ENCODE results near the gene OR5H2. TPM values are rescaled to one million over a fixed set of nuclear protein-coding genes. Genes with fewer than 3 reads are reported as not detected.

The OR5H2 gene
- polyA plus RNA-seq, 1 donor (not counting 4 experiments of a cell fraction or from before 2014, with no cell fraction given) = not detected

DNA sequence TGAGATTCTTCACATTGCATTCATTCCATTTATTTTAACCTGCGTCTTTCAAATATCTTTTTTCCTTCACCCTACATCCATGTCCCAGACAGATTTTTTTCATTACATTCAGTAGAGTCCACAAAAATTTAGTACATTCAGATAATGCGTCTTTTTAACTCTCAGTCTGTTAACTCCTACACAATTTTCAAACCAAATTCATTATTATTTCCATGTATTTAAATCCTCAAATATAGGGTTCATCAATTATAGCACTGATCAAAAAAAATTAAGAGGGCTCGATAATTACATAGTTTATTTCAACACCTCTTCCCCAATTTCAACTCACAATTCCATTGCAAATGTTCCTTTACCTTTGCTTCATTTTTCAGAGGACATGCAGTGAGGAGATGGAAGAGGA lies 18.4 kb upstream of the OR5H2 start, which contains the start of gene OR5H6:
Gene OR5H6 (plus strand): TSS at position 301 of the 400 bp plus-strand sequence. CDS start 89 bp downstream, at position 390.
- FAIRE-seq (no peak), DNase-seq (ENCODE audit: low read depth, low spot score) (no peak)
- Histone ChIP-seq H3K4me2 (ENCODE audit: control insufficient read depth, extremely low read depth, insufficient read depth, low read depth, low read length) (no peak within 1 kb of the TSS), H3K27ac (ENCODE audit: control insufficient read depth, insufficient read depth, low read length) (no peak within 1 kb of the TSS), H3K9me3 (ENCODE audit: control insufficient read depth, low read depth, low read length) (no peaks in the 10 kb centered on the region), H3K9ac (ENCODE audit: control insufficient read depth, extremely low read depth, insufficient read depth, low read length) (no peak within 1 kb of the TSS), H3K36me3 (ENCODE audit: control insufficient read depth in 2 of 2, extremely low read depth in 1 of 2, insufficient read depth in 2 of 2, low read length in 2 of 2) (no peaks in the 10 kb centered on the region), H3K79me2 (ENCODE audit: control insufficient read depth, insufficient read depth, low read length) (no peaks in the 10 kb centered on the region), H2AFZ (ENCODE audit: control insufficient read depth, low read length) (no peak within 1 kb of the TSS), H3K4me1 (ENCODE audit: control insufficient read depth, extremely low read depth, insufficient read depth, low read length) (no peaks in the 10 kb centered on the region), H3K9me1 (ENCODE audit: control insufficient read depth, extremely low read depth, insufficient read depth, low read length) (no peaks in the 10 kb centered on the region), H3K27me3 (ENCODE audit: control insufficient read depth, extremely low read depth, insufficient read depth, low read length) (no peaks in the 10 kb centered on the region), H4K20me1 (ENCODE audit: control insufficient read depth, extremely low read depth, insufficient read depth, low read length) (no peaks in the 10 kb centered on the region), H3K4me3 (ENCODE audit: control insufficient read depth in 2 of 3, extremely low read depth in 1 of 3, insufficient read depth in 2 of 3, low read depth in 1 of 3, low read length in 3 of 3) (no peak within 1 kb of the TSS)
- no peak for TF ChIP-seq EZH2 (IDR thresholded peaks at IDR 0.05; ENCODE audit: low read length)
- TF ChIP-seq, protein P1, sequence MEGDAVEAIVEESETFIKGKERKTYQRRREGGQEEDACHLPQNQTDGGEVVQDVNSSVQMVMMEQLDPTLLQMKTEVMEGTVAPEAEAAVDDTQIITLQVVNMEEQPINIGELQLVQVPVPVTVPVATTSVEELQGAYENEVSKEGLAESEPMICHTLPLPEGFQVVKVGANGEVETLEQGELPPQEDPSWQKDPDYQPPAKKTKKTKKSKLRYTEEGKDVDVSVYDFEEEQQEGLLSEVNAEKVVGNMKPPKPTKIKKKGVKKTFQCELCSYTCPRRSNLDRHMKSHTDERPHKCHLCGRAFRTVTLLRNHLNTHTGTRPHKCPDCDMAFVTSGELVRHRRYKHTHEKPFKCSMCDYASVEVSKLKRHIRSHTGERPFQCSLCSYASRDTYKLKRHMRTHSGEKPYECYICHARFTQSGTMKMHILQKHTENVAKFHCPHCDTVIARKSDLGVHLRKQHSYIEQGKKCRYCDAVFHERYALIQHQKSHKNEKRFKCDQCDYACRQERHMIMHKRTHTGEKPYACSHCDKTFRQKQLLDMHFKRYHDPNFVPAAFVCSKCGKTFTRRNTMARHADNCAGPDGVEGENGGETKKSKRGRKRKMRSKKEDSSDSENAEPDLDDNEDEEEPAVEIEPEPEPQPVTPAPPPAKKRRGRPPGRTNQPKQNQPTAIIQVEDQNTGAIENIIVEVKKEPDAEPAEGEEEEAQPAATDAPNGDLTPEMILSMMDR (optimal IDR thresholded peaks at IDR 0.05 in 1 of 3, IDR thresholded peaks at IDR 0.05 in 1 of 3, conservative IDR thresholded peaks at IDR 0.05 in 1 of 3; ENCODE audit: extremely low read depth in 1 of 3, insufficient read depth in 2 of 3, low read length in 3 of 3) = no peak
- dilution Hi-C loops (cut with MboI; ENCODE audit: extremely low pct_ligation_motif_present, low sequenced_read_pairs) = no loop called here

DNA sequence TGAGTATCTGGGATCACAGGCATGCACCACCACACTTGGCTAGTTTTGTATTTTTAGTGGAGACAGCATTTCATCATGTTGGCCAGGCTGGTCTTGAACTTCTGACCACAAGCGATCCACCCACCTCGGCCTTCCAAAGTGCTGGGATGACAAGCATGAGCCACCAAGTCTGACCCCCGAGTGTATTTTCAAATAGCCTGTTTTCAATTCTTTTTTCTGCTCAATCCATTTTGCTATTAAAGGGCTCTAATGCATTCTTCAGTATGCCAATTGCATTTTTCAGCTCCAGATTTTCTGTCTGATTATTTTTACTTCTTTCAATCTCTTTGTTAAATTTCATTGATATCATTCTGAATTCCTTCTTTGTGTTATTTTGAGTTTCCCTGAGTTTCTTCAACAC lies 12.5 kb upstream of the OR5H2 start:
- no peaks in the 10 kb centered on the region for H3K79me2 ChIP-seq (ENCODE audit: control insufficient read depth, insufficient read depth, low read length)
- no peaks in the 10 kb centered on the region for H3K36me3 ChIP-seq (ENCODE audit: control insufficient read depth in 2 of 2, extremely low read depth in 1 of 2, insufficient read depth in 2 of 2, low read length in 2 of 2)
- H3K27me3 ChIP-seq (ENCODE audit: control insufficient read depth, extremely low read depth, insufficient read depth, low read length) = no peaks in the 10 kb centered on the region
- dilution Hi-C loops (cut with MboI; ENCODE audit: extremely low pct_ligation_motif_present, low sequenced_read_pairs) = no loop called here
- no peaks in the 10 kb centered on the region for H3K9me1 ChIP-seq (ENCODE audit: control insufficient read depth, extremely low read depth, insufficient read depth, low read length)
- H3K4me1 ChIP-seq (ENCODE audit: control insufficient read depth, extremely low read depth, insufficient read depth, low read length) = no peaks in the 10 kb centered on the region
- DNase-seq (ENCODE audit: low read depth, low spot score) (no peak), FAIRE-seq (no peak)
- no peak for TF ChIP-seq EZH2 (IDR thresholded peaks at IDR 0.05; ENCODE audit: low read length)
- TF ChIP-seq, protein P1 (optimal IDR thresholded peaks at IDR 0.05 in 1 of 3, IDR thresholded peaks at IDR 0.05 in 1 of 3, conservative IDR thresholded peaks at IDR 0.05 in 1 of 3; ENCODE audit: extremely low read depth in 1 of 3, insufficient read depth in 2 of 3, low read length in 3 of 3) = no peak
- H3K4me3 ChIP-seq (ENCODE audit: control insufficient read depth in 2 of 3, extremely low read depth in 1 of 3, insufficient read depth in 2 of 3, low read depth in 1 of 3, low read length in 3 of 3) = no peak overlapping the region
- H4K20me1 ChIP-seq (ENCODE audit: control insufficient read depth, extremely low read depth, insufficient read depth, low read length) = no peaks in the 10 kb centered on the region
- no peak overlapping the region for H3K9ac ChIP-seq (ENCODE audit: control insufficient read depth, extremely low read depth, insufficient read depth, low read length)
- H2AFZ ChIP-seq (ENCODE audit: control insufficient read depth, low read length) = no peak overlapping the region
- H3K4me2 ChIP-seq (ENCODE audit: control insufficient read depth, extremely low read depth, insufficient read depth, low read depth, low read length) = no peak overlapping the region
- no peaks in the 10 kb centered on the region for H3K9me3 ChIP-seq (ENCODE audit: control insufficient read depth, low read depth, low read length)
- H3K27ac ChIP-seq (ENCODE audit: control insufficient read depth, insufficient read depth, low read length) = no peak overlapping the region
